Activated T-helper 1 cell treated with Interleukin-2 at 50 U/mL for 16 hours (primary cell): ENCODE data around the gene CCND3.
A peak's percentile ranks its signal among the peaks of the same experiment; 100 is the strongest.

Experiments
- DNase-seq: peaks from one replicate; pipeline ENCODE4 v3.0.0-alpha.2; 2020; ENCODE audit warnings: low read depth

The CCND3 gene

GRCh38 chr6:41921712-41921998 lies 20.0 kb downstream of the CCND3 start:
- no peak for DNase-seq

GRCh38 chr6:41920921-41921711 lies 20.5 kb downstream of the CCND3 start, which contains the start of the genes BYSL and MED20:
TSS of gene BYSL (plus strand) at chr6:41921499. CDS start at chr6:41921563, 64 bp downstream.
TSS of gene MED20 (minus strand) at chr6:41921139. CDS start at chr6:41921018, 121 bp downstream.
- peak; percentile 90 for DNase-seq

- DNase-seq: no peak
Measured at GRCh38 chr6:41917528-41917927, 24.1 kb downstream of the CCND3 start.

GRCh38 chr6:41914869-41915530 lies 26.6 kb downstream of the CCND3 start:
- DNase-seq: no peak

- DNase-seq: no peak
Measured at GRCh38 chr6:41914343-41914742, 27.3 kb downstream of the CCND3 start.

- no peak for DNase-seq
Measured at GRCh38 chr6:41909727-41910126, 31.9 kb downstream of the CCND3 start.

- DNase-seq: peak; percentile 35
Measured at GRCh38 chr6:41901882-41902519, 39.6 kb downstream of the CCND3 start.

GRCh38 chr6:41900861-41901260 lies 40.7 kb downstream of the CCND3 start:
- DNase-seq: no peak

GRCh38 chr6:41896281-41896680 lies 45.3 kb downstream of the CCND3 start:
- no peak for DNase-seq

GRCh38 chr6:41895300-41896233 lies 46.0 kb downstream of the CCND3 start, which contains the start of gene USP49:
TSS of gene USP49 (minus strand) at chr6:41895375. CDS start at chr6:41806983, 88,392 bp downstream.
- peak; percentile 79 for DNase-seq

GRCh38 chr6:41894366-41895299 lies 47.0 kb downstream of the CCND3 start:
- DNase-seq: no peak

- DNase-seq: no peak
Measured at GRCh38 chr6:41892921-41893564, 48.6 kb downstream of the CCND3 start.

GRCh38 chr6:41887331-41887751 lies 54.3 kb downstream of the CCND3 start:
- DNase-seq: no peak

GRCh38 chr6:41885930-41886329 lies 55.7 kb downstream of the CCND3 start:
- no peak for DNase-seq

GRCh38 chr6:41884957-41885356 lies 56.7 kb downstream of the CCND3 start:
- DNase-seq: no peak
